Liver (tissue), 9 donors: ENCODE results near the gene HNRNPUL1. TPM values are rescaled to one million over a fixed set of nuclear protein-coding genes. Genes with fewer than 3 reads are reported as not detected.

Experiments
- DNase-seq: peaks from one replicate; pipeline ENCODE4 v3.0.0-alpha.2; 2017; ENCODE audit warnings: low spot score
- H3K27ac ChIP-seq, 2 donors: one replicate each; pipeline ENCODE4 v1.7.0; 2013; ENCODE audit warnings: inconsistent platforms in 2 of 2, low read length in 2 of 2, control low read depth in 1 of 2, low read depth in 1 of 2, mild to moderate bottlenecking in 1 of 2
- H3K27me3 ChIP-seq, 4 donors: one replicate each; pipeline versions ENCODE4 v1.6.1 to v1.7.0; 2013; ENCODE audit warnings: low read length in 3 of 4, inconsistent platforms in 1 of 4, mild to moderate bottlenecking in 1 of 4, moderate library complexity in 1 of 4; ENCODE audit not compliant: control insufficient read depth in 4 of 4, insufficient read depth in 4 of 4
- H3K36me3 ChIP-seq, 4 donors: one replicate each; pipeline versions ENCODE4 v1.6.1 to v1.7.0; 2013; ENCODE audit warnings: low read length in 3 of 4, mild to moderate bottlenecking in 3 of 4, low read depth in 1 of 4, moderate library complexity in 1 of 4; ENCODE audit not compliant: control insufficient read depth in 4 of 4, insufficient read depth in 3 of 4
- H3K4me1 ChIP-seq, 4 donors: one replicate each; pipeline versions ENCODE4 v1.6.1 to v1.7.0; 2013; ENCODE audit warnings: low read length in 3 of 4, mild to moderate bottlenecking in 3 of 4, moderate library complexity in 1 of 4; ENCODE audit not compliant: control insufficient read depth in 4 of 4, insufficient read depth in 4 of 4
- H3K4me3 ChIP-seq, 3 donors: one replicate each; pipeline versions ENCODE4 v1.6.1 to v1.7.0; 2013; ENCODE audit warnings: low read length in 3 of 3, control low read depth in 1 of 3, low read depth in 1 of 3, mild to moderate bottlenecking in 1 of 3
- H3K9ac ChIP-seq, 2 donors: one replicate each; pipeline ENCODE4 v1.7.0; 2013; ENCODE audit warnings: low read length in 2 of 2, mild to moderate bottlenecking in 2 of 2, moderate library complexity in 2 of 2, control low read depth in 1 of 2, low read depth in 1 of 2
- H3K9me3 ChIP-seq, 4 donors: one replicate each; pipeline versions ENCODE4 v1.6.1 to v1.7.0; 2013; ENCODE audit warnings: low read length in 3 of 4; ENCODE audit not compliant: control insufficient read depth in 4 of 4
- ATF3 ChIP-seq: IDR thresholded peaks from 2 replicates; pipeline ENCODE4 v1.6.1; 2016; ENCODE audit warnings: antibody characterized with exemption
- EGR1 ChIP-seq, 2 donors: IDR thresholded peaks; 2 replicates each; pipeline ENCODE4 v1.6.1; 2016 to 2018; ENCODE audit warnings: antibody characterized with exemption in 2 of 2, low read depth in 2 of 2
- FOXA2 ChIP-seq: IDR thresholded peaks from 2 replicates; pipeline ENCODE4 v1.6.1; 2016; ENCODE audit warnings: antibody characterized with exemption
- GABPA ChIP-seq, 2 donors: IDR thresholded peaks in 1 of 2; conservative IDR thresholded peaks in 1 of 2; 2 replicates each; pipeline ENCODE4 v1.6.1; 2016; ENCODE audit warnings: antibody characterized with exemption in 2 of 2, mild to moderate bottlenecking in 1 of 2, moderate library complexity in 1 of 2
- HNF4G ChIP-seq: IDR thresholded peaks from 2 replicates; pipeline ENCODE4 v1.6.1; 2016; ENCODE audit warnings: antibody characterized with exemption
- MAX ChIP-seq: IDR thresholded peaks from 2 replicates; pipeline ENCODE4 v1.6.1; 2016; ENCODE audit warnings: antibody characterized with exemption
- RAD21 ChIP-seq, 2 donors: IDR thresholded peaks; 2 replicates each; pipeline ENCODE4 v1.6.1; 2016; ENCODE audit warnings: antibody characterized with exemption in 2 of 2, mild to moderate bottlenecking in 2 of 2
- RXRA ChIP-seq, 2 donors: IDR thresholded peaks; 2 replicates each; pipeline ENCODE4 v1.6.1; 2017 to 2018; ENCODE audit warnings: antibody characterized with exemption in 2 of 2, mild to moderate bottlenecking in 1 of 2
- SP1 ChIP-seq: IDR thresholded peaks from 2 replicates; pipeline ENCODE4 v1.6.1; 2018; ENCODE audit warnings: antibody characterized with exemption, mild to moderate bottlenecking
- TAF1 ChIP-seq: conservative IDR thresholded peaks from 2 replicates; pipeline ENCODE4 v1.6.1; 2016; ENCODE audit warnings: antibody characterized with exemption, mild to moderate bottlenecking
- YY1 ChIP-seq: IDR thresholded peaks from 2 replicates; pipeline ENCODE4 v1.6.1; 2016; ENCODE audit warnings: antibody characterized with exemption, mild to moderate bottlenecking
- WGBS: extraction: QIAGEN DNeasy Blood & Tissue Kit; methylation state at CpG from one replicate; pipeline ENCODE4 v1.1.7; 2013; 5-methylcytosine and 5-hydroxymethylcytosine counted together
- polyA plus RNA-seq, 2 donors: library from polyadenylated mRNA; stranded (reverse) in 1 of 2; unstranded in 1 of 2; fragments of 200-250 nt in 1 of 2; fragments of >200 nt in 1 of 2; fragmentation: Nextera tagmentation in 1 of 2; extraction: Ambion mirVana in 1 of 2; gene quantifications; one replicate each; pipeline versions ENCODE4 v1.2.1 to v1.2.3, GENCODE V29; 2013 to 2015
- total RNA-seq, 2 donors: library from RNA; depleted of rRNA; stranded (reverse); fragments of >200 nt; gene quantifications; one replicate each; pipeline ENCODE4 v1.2.3, GENCODE V29; 2014
- TF ChIP-seq, protein P1 (sequence below): fragments of 150-350 bp; IDR thresholded peaks from 2 replicates; pipeline ENCODE4 v1.5.1; 2017; ENCODE audit warnings: improper control_type of control experiment, low read depth, low read length; ENCODE audit not compliant: missing input control
- TF ChIP-seq, protein P2 (sequence below): IDR thresholded peaks from 2 replicates; pipeline ENCODE4 v1.6.1; 2016; ENCODE audit warnings: antibody characterized with exemption, mild to moderate bottlenecking
- TF ChIP-seq, protein P3 (sequence below): IDR thresholded peaks from 2 replicates; pipeline ENCODE4 v1.6.1; 2016; ENCODE audit warnings: antibody characterized with exemption
- donor health status: healthy.
- donor health status: healthy.
- donor health status: healthy.
- donor health status: healthy.
- donor health status: healthy.

The HNRNPUL1 gene
- total and polyA plus RNA-seq, 4 donors = 34.9 to 80.2 (median 45.7) TPM

- TF ChIP-seq ATF3 (no peak), RXRA (IDR thresholded peaks at IDR 0.05) (no peak), HNF4G (no peak)
- TF ChIP-seq, protein P1, sequence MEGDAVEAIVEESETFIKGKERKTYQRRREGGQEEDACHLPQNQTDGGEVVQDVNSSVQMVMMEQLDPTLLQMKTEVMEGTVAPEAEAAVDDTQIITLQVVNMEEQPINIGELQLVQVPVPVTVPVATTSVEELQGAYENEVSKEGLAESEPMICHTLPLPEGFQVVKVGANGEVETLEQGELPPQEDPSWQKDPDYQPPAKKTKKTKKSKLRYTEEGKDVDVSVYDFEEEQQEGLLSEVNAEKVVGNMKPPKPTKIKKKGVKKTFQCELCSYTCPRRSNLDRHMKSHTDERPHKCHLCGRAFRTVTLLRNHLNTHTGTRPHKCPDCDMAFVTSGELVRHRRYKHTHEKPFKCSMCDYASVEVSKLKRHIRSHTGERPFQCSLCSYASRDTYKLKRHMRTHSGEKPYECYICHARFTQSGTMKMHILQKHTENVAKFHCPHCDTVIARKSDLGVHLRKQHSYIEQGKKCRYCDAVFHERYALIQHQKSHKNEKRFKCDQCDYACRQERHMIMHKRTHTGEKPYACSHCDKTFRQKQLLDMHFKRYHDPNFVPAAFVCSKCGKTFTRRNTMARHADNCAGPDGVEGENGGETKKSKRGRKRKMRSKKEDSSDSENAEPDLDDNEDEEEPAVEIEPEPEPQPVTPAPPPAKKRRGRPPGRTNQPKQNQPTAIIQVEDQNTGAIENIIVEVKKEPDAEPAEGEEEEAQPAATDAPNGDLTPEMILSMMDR = no peak
These were observed 40.5 kb upstream of the HNRNPUL1 start (continued) for GRCh38 chr19:41223431-41224234.

GRCh38 chr19:41224632-41225031 lies 39.5 kb upstream of the HNRNPUL1 start:
- Histone ChIP-seq H3K27ac (no peak overlapping the region), H3K9ac (no peak overlapping the region), H3K9me3 (no peaks in the 10 kb centered on the region), H3K4me1 (peaks cover 0 to 11% (median 7%) of the 10 kb centered on the region in 4 donors), H3K4me3 (no peak overlapping the region), H3K36me3 (no peaks in the 10 kb centered on the region), H3K27me3 (peaks cover 0 to 2% (median 0%) of the 10 kb centered on the region in 4 donors)
- no peak for DNase-seq
- no peak for TF ChIP-seq GABPA (IDR thresholded peaks at IDR 0.05 in 1 of 2, conservative IDR thresholded peaks at IDR 0.05 in 1 of 2)
- no peak for TF ChIP-seq RXRA (IDR thresholded peaks at IDR 0.05)
- no peak for TF ChIP-seq TAF1
- no peak for TF ChIP-seq FOXA2
- TF ChIP-seq EGR1 (IDR thresholded peaks at IDR 0.05; ENCODE audit: low read depth in 2 of 2) = no peak
- TF ChIP-seq HNF4G = no peak
- no peak for TF ChIP-seq ATF3
- TF ChIP-seq MAX = no peak
- WGBS = 95% methylated on average over 7 of the region's 7 CpGs

GRCh38 chr19:41225238-41226052 lies 38.7 kb upstream of the HNRNPUL1 start:
- peak overlapping the region in 2 of 3 donors; percentile 60 to 80 for H3K4me3 ChIP-seq
- no peaks in the 10 kb centered on the region for H3K36me3 ChIP-seq
- no peaks in the 10 kb centered on the region for H3K9me3 ChIP-seq
- whole genome bisulfite sequencing = 69% methylated on average over 29 of the region's 29 CpGs
- H3K27me3 ChIP-seq = peaks cover 0 to under 1% (median 0%) of the 10 kb centered on the region in 4 donors
- peak overlapping the region; percentile 68 for H3K27ac ChIP-seq
- no peak for DNase-seq
- peak overlapping the region in 1 of 2 donors; percentile 32 for H3K9ac ChIP-seq
- H3K4me1 ChIP-seq = peaks cover 0 to 11% (median 7%) of the 10 kb centered on the region in 4 donors
- no peak for TF ChIP-seq SP1
- TF ChIP-seq MAX = no peak
- no peak for TF ChIP-seq RXRA (IDR thresholded peaks at IDR 0.05)
- TF ChIP-seq FOXA2 = no peak
- TF ChIP-seq, protein P2, sequence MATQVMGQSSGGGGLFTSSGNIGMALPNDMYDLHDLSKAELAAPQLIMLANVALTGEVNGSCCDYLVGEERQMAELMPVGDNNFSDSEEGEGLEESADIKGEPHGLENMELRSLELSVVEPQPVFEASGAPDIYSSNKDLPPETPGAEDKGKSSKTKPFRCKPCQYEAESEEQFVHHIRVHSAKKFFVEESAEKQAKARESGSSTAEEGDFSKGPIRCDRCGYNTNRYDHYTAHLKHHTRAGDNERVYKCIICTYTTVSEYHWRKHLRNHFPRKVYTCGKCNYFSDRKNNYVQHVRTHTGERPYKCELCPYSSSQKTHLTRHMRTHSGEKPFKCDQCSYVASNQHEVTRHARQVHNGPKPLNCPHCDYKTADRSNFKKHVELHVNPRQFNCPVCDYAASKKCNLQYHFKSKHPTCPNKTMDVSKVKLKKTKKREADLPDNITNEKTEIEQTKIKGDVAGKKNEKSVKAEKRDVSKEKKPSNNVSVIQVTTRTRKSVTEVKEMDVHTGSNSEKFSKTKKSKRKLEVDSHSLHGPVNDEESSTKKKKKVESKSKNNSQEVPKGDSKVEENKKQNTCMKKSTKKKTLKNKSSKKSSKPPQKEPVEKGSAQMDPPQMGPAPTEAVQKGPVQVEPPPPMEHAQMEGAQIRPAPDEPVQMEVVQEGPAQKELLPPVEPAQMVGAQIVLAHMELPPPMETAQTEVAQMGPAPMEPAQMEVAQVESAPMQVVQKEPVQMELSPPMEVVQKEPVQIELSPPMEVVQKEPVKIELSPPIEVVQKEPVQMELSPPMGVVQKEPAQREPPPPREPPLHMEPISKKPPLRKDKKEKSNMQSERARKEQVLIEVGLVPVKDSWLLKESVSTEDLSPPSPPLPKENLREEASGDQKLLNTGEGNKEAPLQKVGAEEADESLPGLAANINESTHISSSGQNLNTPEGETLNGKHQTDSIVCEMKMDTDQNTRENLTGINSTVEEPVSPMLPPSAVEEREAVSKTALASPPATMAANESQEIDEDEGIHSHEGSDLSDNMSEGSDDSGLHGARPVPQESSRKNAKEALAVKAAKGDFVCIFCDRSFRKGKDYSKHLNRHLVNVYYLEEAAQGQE = no peak
- TF ChIP-seq RAD21 (IDR thresholded peaks at IDR 0.05) = no peak
- TF ChIP-seq TAF1 = no peak
- no peak for TF ChIP-seq ATF3
- TF ChIP-seq, protein P3, sequence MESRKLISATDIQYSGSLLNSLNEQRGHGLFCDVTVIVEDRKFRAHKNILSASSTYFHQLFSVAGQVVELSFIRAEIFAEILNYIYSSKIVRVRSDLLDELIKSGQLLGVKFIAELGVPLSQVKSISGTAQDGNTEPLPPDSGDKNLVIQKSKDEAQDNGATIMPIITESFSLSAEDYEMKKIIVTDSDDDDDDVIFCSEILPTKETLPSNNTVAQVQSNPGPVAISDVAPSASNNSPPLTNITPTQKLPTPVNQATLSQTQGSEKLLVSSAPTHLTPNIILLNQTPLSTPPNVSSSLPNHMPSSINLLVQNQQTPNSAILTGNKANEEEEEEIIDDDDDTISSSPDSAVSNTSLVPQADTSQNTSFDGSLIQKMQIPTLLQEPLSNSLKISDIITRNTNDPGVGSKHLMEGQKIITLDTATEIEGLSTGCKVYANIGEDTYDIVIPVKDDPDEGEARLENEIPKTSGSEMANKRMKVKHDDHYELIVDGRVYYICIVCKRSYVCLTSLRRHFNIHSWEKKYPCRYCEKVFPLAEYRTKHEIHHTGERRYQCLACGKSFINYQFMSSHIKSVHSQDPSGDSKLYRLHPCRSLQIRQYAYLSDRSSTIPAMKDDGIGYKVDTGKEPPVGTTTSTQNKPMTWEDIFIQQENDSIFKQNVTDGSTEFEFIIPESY = no peak
- TF ChIP-seq YY1 = no peak
- TF ChIP-seq, protein P1 = no peak
